HCT116 (cell line): ENCODE results near the gene CEACAM5. TPM values are rescaled to one million over a fixed set of nuclear protein-coding genes. Genes with fewer than 3 reads are reported as not detected.

ENCODE experiments used
- ATAC-seq: fragments of 200-7000 bp; cut with Tn5 transposase; 2 replicates; pipeline ENCODE4 v1.9.1; 2020; ENCODE audit warnings: mild to moderate bottlenecking, moderate library complexity
- BruUV-seq: library from RNA; stranded (reverse); fragments of 400-500 nt; replicated peaks from 2 replicates; lab custom pipeline; 2021; lab: Mats Ljungman, UMichigan
- CTCF ChIA-PET: fragments of 300-600 bp; sonication (Branson Sonifier 250); formaldehyde crosslinking; loops from one replicate; lab custom pipeline; 2021; ENCODE audit warnings: antibody characterized with exemption; lab: Charles Lee
- POLR2A ChIA-PET: fragments of 300-600, 350-600 bp; sonication (Branson Sonifier 250); formaldehyde crosslinking; loops from one replicate; lab custom pipeline; 2021; ENCODE audit warnings: antibody characterized with exemption; lab: Charles Lee
- RAD21 ChIA-PET, 2 experiments: fragments of 300-600 bp; sonication (Branson Sonifier 250); formaldehyde crosslinking; loops; one replicate each; lab custom pipeline; 2023; ENCODE audit warnings: low total read pairs in 2 of 2; ENCODE audit not compliant: uncharacterized antibody in 2 of 2, unreplicated experiment in 2 of 2, low non-redundant PET in 1 of 2; lab: Charles Lee
- DNase-seq: peaks from one replicate; pipeline ENCODE4 v3.0.0-alpha.2; 2010; ENCODE audit warnings: low read depth, low spot score
- H2AFZ ChIP-seq: fragments of 200-600 bp; shearing (Covaris generic), sonication (generic); 2 replicates; pipeline ENCODE4 v1.6.1; 2017; ENCODE audit warnings: low read depth, mixed run types, mixed read lengths, antibody characterized with exemption, low read length; ENCODE audit not compliant: poor library complexity, severe bottlenecking
- H3K27ac ChIP-seq: 2 replicates; pipeline ENCODE4 v1.5.1; 2012; ENCODE audit warnings: low read depth, low read length
- H3K27me3 ChIP-seq: fragments of 200-600 bp; sonication (generic); 2 replicates; pipeline ENCODE4 v1.6.1; 2016; ENCODE audit warnings: mixed run types, low read length, mixed read lengths; ENCODE audit not compliant: insufficient read depth
- H3K36me3 ChIP-seq, 2 experiments: fragments of 200-500 bp in 1 of 2; fragments of 200-600 bp in 1 of 2; sonication (Bioruptor generic) in 1 of 2; sonication (generic) in 1 of 2; 2 replicates each; pipeline versions ENCODE4 v1.5.1 to v1.6.1; 2014 to 2016; ENCODE audit warnings: low read length in 2 of 2, inconsistent platforms in 1 of 2, mixed read lengths in 1 of 2, mixed run types in 1 of 2; ENCODE audit not compliant: insufficient read depth in 2 of 2, control insufficient read depth in 1 of 2
- H3K4me1 ChIP-seq, 2 experiments: fragments of 200-600 bp in 1 of 2; sonication (generic) in 1 of 2; 2 replicates each; pipeline versions ENCODE4 v1.5.1 to v1.6.1; 2012 to 2017; ENCODE audit warnings: low read length in 2 of 2, inconsistent platforms in 1 of 2, mild to moderate bottlenecking in 1 of 2, mixed read lengths in 1 of 2, mixed run types in 1 of 2, moderate library complexity in 1 of 2; ENCODE audit not compliant: insufficient read depth in 2 of 2, control insufficient read depth in 1 of 2
- H3K4me2 ChIP-seq: fragments of 200-600 bp; sonication (generic); 2 replicates; pipeline ENCODE4 v1.6.1; 2017; ENCODE audit warnings: mixed run types, low read length, mixed read lengths
- H3K4me3 ChIP-seq, 2 experiments: fragments of 200-600 bp in 1 of 2; sonication (generic) in 1 of 2; replicated peaks in 1 of 2; 2 replicates each; pipeline ENCODE4 v1.5.1; 2011 to 2016; ENCODE audit warnings: low read length in 2 of 2, control low read depth in 1 of 2, low read depth in 1 of 2, mild to moderate bottlenecking in 1 of 2, mixed read lengths in 1 of 2, mixed run types in 1 of 2
- H3K79me2 ChIP-seq: fragments of 200-600 bp; sonication (generic); 2 replicates; pipeline ENCODE4 v1.6.1; 2017; ENCODE audit warnings: mild to moderate bottlenecking, mixed run types, low read length, moderate library complexity, mixed read lengths; ENCODE audit not compliant: insufficient read depth
- H3K9ac ChIP-seq: fragments of 200-600 bp; sonication (generic); 2 replicates; pipeline ENCODE4 v1.6.1; 2016; ENCODE audit warnings: low read length, mixed read lengths
- H3K9me2 ChIP-seq: fragments of 200-600 bp; sonication (generic), shearing (Covaris generic); 2 replicates; pipeline ENCODE4 v1.6.1; 2017; ENCODE audit warnings: mixed run types, mild to moderate bottlenecking, moderate library complexity; ENCODE audit not compliant: insufficient read depth
- H3K9me3 ChIP-seq, 2 experiments: fragments of 200-500 bp in 1 of 2; fragments of 200-600 bp in 1 of 2; sonication (Bioruptor generic) in 1 of 2; sonication (generic) in 1 of 2; 2 replicates each; pipeline ENCODE4 v1.6.1; 2014 to 2017; ENCODE audit warnings: low read length in 2 of 2, mixed read lengths in 2 of 2, inconsistent platforms in 1 of 2, low read depth in 1 of 2, mild to moderate bottlenecking in 1 of 2, mixed run types in 1 of 2, moderate library complexity in 1 of 2; ENCODE audit not compliant: control insufficient read depth in 1 of 2, insufficient read depth in 1 of 2
- H4K20me1 ChIP-seq: fragments of 200-600 bp; sonication (generic), shearing (Covaris generic); 2 replicates; pipeline ENCODE4 v1.6.1; 2017; ENCODE audit warnings: mixed run types, mild to moderate bottlenecking, moderate library complexity; ENCODE audit not compliant: insufficient read depth
- CBX3 ChIP-seq: IDR thresholded peaks from 2 replicates; pipeline ENCODE4 v1.6.1; 2012; ENCODE audit warnings: low read depth
- CEBPB ChIP-seq: IDR thresholded peaks from 2 replicates; pipeline ENCODE4 v1.6.1; 2012; ENCODE audit warnings: low read depth
- ELF1 ChIP-seq: IDR thresholded peaks from 2 replicates; pipeline ENCODE4 v1.6.1; 2012; ENCODE audit warnings: low read depth, borderline replicate concordance
- EZH2 ChIP-seq: fragments of 200-600 bp; sonication (generic); IDR thresholded peaks from 2 replicates; pipeline ENCODE4 v1.6.1; 2017; ENCODE audit warnings: antibody characterized with exemption, mixed run types
- EZH2phosphoT487 ChIP-seq: fragments of 200-600 bp; IDR thresholded peaks from 2 replicates; pipeline ENCODE4 v1.6.1; 2018; ENCODE audit warnings: antibody characterized with exemption, borderline replicate concordance
- JUND ChIP-seq: IDR thresholded peaks from 2 replicates; pipeline ENCODE4 v1.6.1; 2012
- POLR2AphosphoS5 ChIP-seq: IDR thresholded peaks from 2 replicates; pipeline ENCODE4 v1.6.1; 2011; ENCODE audit warnings: mild to moderate bottlenecking, low read depth, low read length, moderate library complexity
- RAD21 ChIP-seq: IDR thresholded peaks from 2 replicates; pipeline ENCODE4 v1.6.1; 2012; ENCODE audit warnings: low read depth, mild to moderate bottlenecking
- SIN3A ChIP-seq: IDR thresholded peaks from 2 replicates; pipeline ENCODE4 v1.6.1; 2012; ENCODE audit warnings: low read depth
- SP1 ChIP-seq: IDR thresholded peaks from 2 replicates; pipeline ENCODE4 v1.6.1; 2012; ENCODE audit warnings: low read depth
- SRF ChIP-seq: IDR thresholded peaks from 2 replicates; pipeline ENCODE4 v1.6.1; 2012; ENCODE audit warnings: low read depth
- YY1 ChIP-seq: IDR thresholded peaks from 2 replicates; pipeline ENCODE4 v1.6.1; 2011; ENCODE audit warnings: low read length, low read depth, moderate library complexity, mild to moderate bottlenecking; ENCODE audit not compliant: insufficient replicate concordance; ENCODE audit errors: extremely low read depth
- ZFX ChIP-seq: fragments of 450-650 bp; IDR thresholded peaks from 2 replicates; pipeline ENCODE4 v1.6.1; 2017
- ZNF274 ChIP-seq: fragments of 200-500 bp; sonication (Bioruptor generic); IDR thresholded peaks from 2 replicates; pipeline ENCODE4 v1.6.1; 2014; ENCODE audit warnings: mild to moderate bottlenecking, low read depth, low read length, inconsistent platforms
- intact Hi-C: fragments of 100-400 bp; cut with micrococcal nuclease; formaldehyde crosslinking; loops from 2 replicates; pipeline ENCODE4 v1.10.0; 2022
- total RNA-seq: library from RNA; stranded (reverse); gene quantifications from one replicate; pipeline ENCODE4 v1.2.1, GENCODE V29; 2021; ENCODE audit not compliant: unreplicated experiment
- TF ChIP-seq, protein P1 (sequence below): IDR thresholded peaks from 2 replicates; pipeline ENCODE4 v1.6.1; 2012; ENCODE audit warnings: low read depth
- TF ChIP-seq, protein P2 (sequence below), 3 experiments: fragments of 200-600 bp in 1 of 3; sonication (generic) in 1 of 3; IDR thresholded peaks in 2 of 3; conservative IDR thresholded peaks in 1 of 3; 2 replicates each; pipeline ENCODE4 v1.5.1; 2012 to 2017; ENCODE audit warnings: low read depth in 2 of 3, low read length in 2 of 3, antibody characterized with exemption in 1 of 3, borderline replicate concordance in 1 of 3, control low read depth in 1 of 3, mild to moderate bottlenecking in 1 of 3, mixed read lengths in 1 of 3, mixed run types in 1 of 3, moderate library complexity in 1 of 3; ENCODE audit not compliant: insufficient read depth in 1 of 3

The CEACAM5 gene
- total RNA-seq, 1 experiment from 2014 or later = 0.22 TPM

GRCh38 chr19:41734156-41734555 is 25.7 kb downstream of the CEACAM5 start:
- CTCF ChIA-PET = interaction anchor here (1.3 to 1.6 kb wide), 2 partner anchors 19 to 27 kb away, joined by 4 to 6 read pairs; no protein-coding TSS in a partner anchor
- RAD21 ChIA-PET = no interaction called here
- Histone ChIP-seq H3K27ac (no peak overlapping the region), H4K20me1 (no peaks in the 10 kb centered on the region), H3K27me3 (peaks cover 57% of the 10 kb centered on the region), H3K4me2 (no peak overlapping the region), H3K9me2 (no peaks in the 10 kb centered on the region), H3K36me3 (no peaks in the 10 kb centered on the region), H3K4me3 (no peak overlapping the region), H3K9me3 (no peaks in the 10 kb centered on the region), H3K79me2 (no peaks in the 10 kb centered on the region), H3K9ac (no peak overlapping the region), H3K4me1 (no peaks in the 10 kb centered on the region), H2AFZ (no peak overlapping the region)
- DNase-seq (no peak), ATAC-seq (no peak)
- TF ChIP-seq SP1 (no peak), EZH2 (no peak), EZH2phosphoT487 (no peak), CBX3 (no peak), YY1 (no peak)
- TF ChIP-seq, protein P1, sequence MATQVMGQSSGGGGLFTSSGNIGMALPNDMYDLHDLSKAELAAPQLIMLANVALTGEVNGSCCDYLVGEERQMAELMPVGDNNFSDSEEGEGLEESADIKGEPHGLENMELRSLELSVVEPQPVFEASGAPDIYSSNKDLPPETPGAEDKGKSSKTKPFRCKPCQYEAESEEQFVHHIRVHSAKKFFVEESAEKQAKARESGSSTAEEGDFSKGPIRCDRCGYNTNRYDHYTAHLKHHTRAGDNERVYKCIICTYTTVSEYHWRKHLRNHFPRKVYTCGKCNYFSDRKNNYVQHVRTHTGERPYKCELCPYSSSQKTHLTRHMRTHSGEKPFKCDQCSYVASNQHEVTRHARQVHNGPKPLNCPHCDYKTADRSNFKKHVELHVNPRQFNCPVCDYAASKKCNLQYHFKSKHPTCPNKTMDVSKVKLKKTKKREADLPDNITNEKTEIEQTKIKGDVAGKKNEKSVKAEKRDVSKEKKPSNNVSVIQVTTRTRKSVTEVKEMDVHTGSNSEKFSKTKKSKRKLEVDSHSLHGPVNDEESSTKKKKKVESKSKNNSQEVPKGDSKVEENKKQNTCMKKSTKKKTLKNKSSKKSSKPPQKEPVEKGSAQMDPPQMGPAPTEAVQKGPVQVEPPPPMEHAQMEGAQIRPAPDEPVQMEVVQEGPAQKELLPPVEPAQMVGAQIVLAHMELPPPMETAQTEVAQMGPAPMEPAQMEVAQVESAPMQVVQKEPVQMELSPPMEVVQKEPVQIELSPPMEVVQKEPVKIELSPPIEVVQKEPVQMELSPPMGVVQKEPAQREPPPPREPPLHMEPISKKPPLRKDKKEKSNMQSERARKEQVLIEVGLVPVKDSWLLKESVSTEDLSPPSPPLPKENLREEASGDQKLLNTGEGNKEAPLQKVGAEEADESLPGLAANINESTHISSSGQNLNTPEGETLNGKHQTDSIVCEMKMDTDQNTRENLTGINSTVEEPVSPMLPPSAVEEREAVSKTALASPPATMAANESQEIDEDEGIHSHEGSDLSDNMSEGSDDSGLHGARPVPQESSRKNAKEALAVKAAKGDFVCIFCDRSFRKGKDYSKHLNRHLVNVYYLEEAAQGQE = no peak
- intact Hi-C loops = no loop called here
- BruUV-seq = no TSS peak
- POLR2A ChIA-PET = no interaction called here

DNA sequence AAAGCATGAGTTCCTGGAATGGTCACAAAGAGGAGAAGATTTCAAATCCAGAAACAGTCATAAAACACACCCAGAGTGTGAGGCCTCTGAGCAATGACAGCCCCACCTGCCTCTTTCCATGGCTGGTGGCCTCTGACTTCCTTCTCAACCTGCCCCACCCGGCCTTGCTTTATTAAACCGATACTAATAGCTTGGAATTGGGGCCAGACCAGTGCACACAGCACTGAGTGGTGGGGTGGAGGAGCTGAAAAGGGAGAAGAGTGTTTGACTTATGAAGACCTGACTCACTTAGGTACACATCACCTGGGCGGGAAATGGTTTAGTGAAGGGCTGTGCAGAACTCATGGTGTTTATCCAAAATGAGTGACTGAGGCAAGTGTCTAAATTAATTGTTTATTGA is 26.2 kb downstream of the CEACAM5 start:
- Histone ChIP-seq H3K9ac (no peak overlapping the region), H3K4me1 (no peaks in the 10 kb centered on the region), H3K36me3 (no peaks in the 10 kb centered on the region), H3K27me3 (peaks cover 61% of the 10 kb centered on the region), H2AFZ (no peak overlapping the region), H3K79me2 (no peaks in the 10 kb centered on the region), H3K4me2 (no peak overlapping the region), H3K4me3 (no peak overlapping the region), H3K9me3 (no peaks in the 10 kb centered on the region), H3K9me2 (no peaks in the 10 kb centered on the region), H4K20me1 (no peaks in the 10 kb centered on the region), H3K27ac (no peak overlapping the region)
- ChIA-PET POLR2A (no interaction called here), RAD21 (no interaction called here), CTCF (interaction anchor here (1.3 to 1.7 kb wide), 3 partner anchors 19 to 28 kb away, joined by 4 to 7 read pairs (median 6); no protein-coding TSS in a partner anchor)
- BruUV-seq = no TSS peak
- intact Hi-C loops = no loop called here
- ATAC-seq (no peak), DNase-seq (no peak)
- TF ChIP-seq RAD21 (no peak), JUND (no peak), CBX3 (no peak), ZNF274 (no peak), ELF1 (no peak), SIN3A (no peak), CEBPB (no peak), EZH2phosphoT487 (no peak), ZFX (no peak), POLR2AphosphoS5 (no peak), SRF (no peak), SP1 (no peak)
- TF ChIP-seq, protein P2, sequence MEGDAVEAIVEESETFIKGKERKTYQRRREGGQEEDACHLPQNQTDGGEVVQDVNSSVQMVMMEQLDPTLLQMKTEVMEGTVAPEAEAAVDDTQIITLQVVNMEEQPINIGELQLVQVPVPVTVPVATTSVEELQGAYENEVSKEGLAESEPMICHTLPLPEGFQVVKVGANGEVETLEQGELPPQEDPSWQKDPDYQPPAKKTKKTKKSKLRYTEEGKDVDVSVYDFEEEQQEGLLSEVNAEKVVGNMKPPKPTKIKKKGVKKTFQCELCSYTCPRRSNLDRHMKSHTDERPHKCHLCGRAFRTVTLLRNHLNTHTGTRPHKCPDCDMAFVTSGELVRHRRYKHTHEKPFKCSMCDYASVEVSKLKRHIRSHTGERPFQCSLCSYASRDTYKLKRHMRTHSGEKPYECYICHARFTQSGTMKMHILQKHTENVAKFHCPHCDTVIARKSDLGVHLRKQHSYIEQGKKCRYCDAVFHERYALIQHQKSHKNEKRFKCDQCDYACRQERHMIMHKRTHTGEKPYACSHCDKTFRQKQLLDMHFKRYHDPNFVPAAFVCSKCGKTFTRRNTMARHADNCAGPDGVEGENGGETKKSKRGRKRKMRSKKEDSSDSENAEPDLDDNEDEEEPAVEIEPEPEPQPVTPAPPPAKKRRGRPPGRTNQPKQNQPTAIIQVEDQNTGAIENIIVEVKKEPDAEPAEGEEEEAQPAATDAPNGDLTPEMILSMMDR (IDR thresholded peaks at IDR 0.05 in 2 of 3, conservative IDR thresholded peaks at IDR 0.05 in 1 of 3; ENCODE audit: borderline replicate concordance in 1 of 3, insufficient read depth in 1 of 3, low read depth in 2 of 3, low read length in 2 of 3) = no peak
